ENCODE data around the gene LGALSL.

Gene LGALSL

GRCh38 chr2:64470071-64470470 is 16.1 kb downstream of the LGALSL start:
- no peak for DNase-seq (ENCODE audit: low read depth in 2 of 3, low spot score in 1 of 3)

GRCh38 chr2:64470766-64471295 is 16.9 kb downstream of the LGALSL start:
- DNase-seq (ENCODE audit: low read depth in 2 of 3, low spot score in 1 of 3) = no peak

- DNase-seq (ENCODE audit: low read depth in 2 of 3, low spot score in 1 of 3) = no peak
Measured at GRCh38 chr2:64471600-64471999, 17.6 kb downstream of the LGALSL start.

GRCh38 chr2:64472881-64473280 is 18.9 kb downstream of the LGALSL start:
- no peak for DNase-seq (ENCODE audit: low read depth in 2 of 3, low spot score in 1 of 3)

DNA sequence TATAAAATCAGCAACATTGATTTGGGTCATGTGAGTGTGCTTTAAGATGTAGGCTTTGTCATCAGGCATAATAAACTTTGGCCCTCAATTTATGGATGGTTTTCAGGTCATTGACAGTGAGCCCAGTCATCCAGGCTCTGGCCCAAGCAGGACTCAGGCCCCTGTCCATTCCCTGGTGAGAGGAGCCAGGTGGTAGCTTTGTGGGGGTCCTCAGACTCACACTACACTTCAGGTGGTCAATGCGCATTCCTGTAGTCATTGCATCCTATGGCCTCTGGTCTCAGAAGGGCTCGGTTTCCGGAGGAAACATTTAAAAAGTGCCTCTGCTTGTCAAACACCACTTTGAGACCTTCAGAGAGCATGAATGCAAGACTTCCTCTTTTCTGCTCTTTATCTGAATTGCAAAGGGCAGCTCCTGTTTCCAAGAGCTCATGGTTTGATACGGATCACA is 20.2 kb downstream of the LGALSL start:
- no peak for DNase-seq (ENCODE audit: low read depth in 2 of 3, low spot score in 1 of 3)

DNA sequence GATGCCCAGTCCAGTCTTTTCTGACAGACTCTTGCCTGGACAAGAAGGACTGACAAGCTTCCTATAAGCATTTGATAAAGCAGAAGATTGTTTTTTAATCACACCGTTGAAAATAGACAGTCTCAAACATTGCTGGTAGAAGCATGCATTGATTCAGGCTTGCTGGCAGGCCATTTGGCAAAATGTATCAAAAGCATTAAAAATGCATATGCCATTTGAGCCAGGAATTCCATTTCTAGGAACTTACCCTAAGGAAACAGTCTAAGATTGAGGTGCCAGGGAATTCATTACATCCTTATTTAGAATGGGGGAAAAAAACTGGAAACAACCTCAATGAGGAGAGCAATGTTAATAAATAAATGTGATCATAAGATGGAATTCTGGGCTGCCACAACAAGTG is 20.7 kb downstream of the LGALSL start:
- DNase-seq (ENCODE audit: low read depth in 2 of 3, low spot score in 1 of 3) = no peak

- DNase-seq (ENCODE audit: low read depth in 2 of 3, low spot score in 1 of 3) = no peak
Measured at GRCh38 chr2:64477037-64477436, 23.1 kb downstream of the LGALSL start.

DNA sequence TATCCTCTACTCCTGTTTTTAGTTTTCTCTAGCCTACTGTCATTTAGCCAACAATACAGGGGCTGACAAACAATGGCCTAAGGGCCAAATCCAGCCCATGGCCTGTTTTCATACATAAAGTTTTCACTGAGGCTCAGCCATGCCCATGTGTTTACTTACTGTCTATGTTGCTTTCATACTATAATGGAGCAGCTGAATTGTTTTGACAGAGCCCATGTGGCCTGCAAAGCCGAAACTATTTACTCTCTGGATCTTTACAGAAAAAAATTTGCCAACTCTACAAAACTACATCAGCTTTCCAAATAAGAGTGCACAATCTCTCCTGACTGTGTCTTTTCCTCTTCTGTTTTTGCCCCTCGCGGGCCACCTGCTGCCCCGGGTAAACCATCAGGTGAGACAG is 24.0 kb downstream of the LGALSL start:
- DNase-seq (ENCODE audit: low read depth in 2 of 3, low spot score in 1 of 3) = no peak

GRCh38 chr2:64478502-64479230 is 24.7 kb downstream of the LGALSL start:
- no peak for DNase-seq (ENCODE audit: low read depth in 2 of 3, low spot score in 1 of 3)

GRCh38 chr2:64479259-64480117 is 25.5 kb downstream of the LGALSL start:
- DNase-seq (ENCODE audit: low read depth in 2 of 3, low spot score in 1 of 3) = no peak

DNA sequence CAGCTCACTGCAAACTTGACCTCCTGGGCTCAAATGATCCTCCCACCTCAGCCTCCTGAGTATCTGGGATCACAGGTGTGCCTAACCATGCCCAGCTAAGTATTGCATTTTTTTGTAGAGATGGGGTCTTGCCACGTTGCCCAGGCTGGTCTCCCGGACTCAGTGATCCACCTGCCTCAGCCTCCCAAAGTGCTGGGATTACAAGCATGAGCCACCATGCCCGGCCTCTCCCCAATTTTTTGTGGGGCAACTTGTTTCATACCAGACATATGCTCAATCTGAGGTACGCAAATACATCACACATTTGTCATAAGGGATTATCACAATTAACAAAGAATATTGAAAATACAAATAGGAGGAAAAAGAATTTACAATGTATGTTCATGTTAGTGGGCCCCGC is 27.7 kb downstream of the LGALSL start:
- no peak for DNase-seq (ENCODE audit: low read depth in 2 of 3, low spot score in 1 of 3)

GRCh38 chr2:64482243-64482642 is 28.3 kb downstream of the LGALSL start:
- no peak for DNase-seq (ENCODE audit: low read depth in 2 of 3, low spot score in 1 of 3)

DNA sequence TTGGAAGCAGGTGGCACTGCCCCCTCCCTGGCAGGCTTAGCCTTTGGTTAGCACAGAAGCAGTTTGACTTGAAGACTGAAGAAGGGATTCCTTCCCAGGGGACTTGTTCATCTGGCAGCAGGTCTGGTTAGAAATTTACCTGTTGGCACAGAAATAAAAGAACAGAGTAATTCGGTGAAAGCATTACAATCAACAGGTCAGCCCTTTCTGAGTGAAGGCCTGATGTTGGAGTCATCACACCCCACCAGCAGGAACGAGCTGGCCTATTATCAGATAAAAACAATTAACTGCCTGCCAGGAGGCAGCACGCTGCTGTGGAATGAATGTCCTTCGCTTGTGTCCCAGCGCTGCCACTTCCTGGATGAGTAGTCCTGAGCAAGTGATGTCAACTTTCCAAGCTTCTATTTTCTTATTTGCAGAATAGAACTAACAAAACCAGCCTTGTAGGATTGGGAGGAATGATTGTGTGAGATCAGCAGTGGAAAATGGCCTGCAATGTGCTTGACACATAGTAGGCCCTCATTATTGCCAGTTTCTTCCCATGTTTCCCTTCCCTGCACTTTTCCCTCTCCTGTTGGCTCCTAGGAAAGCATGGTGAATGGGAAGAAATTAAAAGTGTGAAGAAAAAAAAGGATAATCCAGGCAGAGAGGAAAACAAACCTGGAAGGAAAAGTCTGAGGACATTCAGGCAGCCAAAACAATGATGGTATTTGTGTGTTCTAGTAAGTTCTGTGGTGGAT is 29.0 kb downstream of the LGALSL start:
- no peak for DNase-seq (ENCODE audit: low read depth in 2 of 3, low spot score in 1 of 3)

DNA sequence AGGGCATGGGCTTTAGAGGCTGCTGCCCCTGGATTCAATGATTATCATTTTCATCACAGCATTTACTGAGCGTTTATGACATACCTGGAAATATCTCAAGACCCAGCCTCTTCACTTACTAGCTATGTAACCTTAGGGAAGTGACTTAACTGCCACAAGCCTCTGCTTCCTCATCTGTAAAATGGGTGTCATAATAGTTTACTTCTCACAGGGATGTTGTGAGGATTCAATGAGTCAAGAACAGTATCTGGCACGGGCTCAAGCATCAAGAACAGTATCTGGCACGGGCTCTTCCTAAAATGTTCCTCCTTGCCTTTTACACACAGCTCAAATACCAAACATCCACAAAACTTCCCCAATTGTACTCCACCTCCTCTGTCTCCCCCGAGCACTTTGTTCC is 31.4 kb downstream of the LGALSL start:
- no peak for DNase-seq (ENCODE audit: low read depth in 2 of 3, low spot score in 1 of 3)

DNA sequence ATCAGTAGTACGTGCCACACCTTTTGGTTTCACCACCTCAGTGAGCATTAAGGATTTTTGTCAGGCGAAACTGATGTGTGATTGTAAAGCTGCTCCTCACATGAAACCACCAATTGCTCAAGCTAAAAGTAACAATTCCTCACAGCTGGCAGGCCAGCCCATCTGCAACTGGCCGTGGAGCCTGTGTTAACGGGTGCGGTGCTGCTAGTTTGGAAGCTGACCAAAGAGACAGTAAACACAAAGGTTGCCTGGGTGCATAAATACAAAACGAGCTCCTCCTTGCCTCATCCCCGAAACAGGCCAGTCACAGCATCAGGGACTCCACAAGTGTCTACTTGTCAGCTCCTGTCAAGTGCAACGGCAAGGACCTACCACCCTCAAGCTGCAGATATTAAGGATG is 32.0 kb downstream of the LGALSL start:
- DNase-seq (ENCODE audit: low read depth in 2 of 3, low spot score in 1 of 3) = no peak

GRCh38 chr2:64487256-64488049 is 33.5 kb downstream of the LGALSL start:
- no peak for DNase-seq (ENCODE audit: low read depth in 2 of 3, low spot score in 1 of 3)

DNA sequence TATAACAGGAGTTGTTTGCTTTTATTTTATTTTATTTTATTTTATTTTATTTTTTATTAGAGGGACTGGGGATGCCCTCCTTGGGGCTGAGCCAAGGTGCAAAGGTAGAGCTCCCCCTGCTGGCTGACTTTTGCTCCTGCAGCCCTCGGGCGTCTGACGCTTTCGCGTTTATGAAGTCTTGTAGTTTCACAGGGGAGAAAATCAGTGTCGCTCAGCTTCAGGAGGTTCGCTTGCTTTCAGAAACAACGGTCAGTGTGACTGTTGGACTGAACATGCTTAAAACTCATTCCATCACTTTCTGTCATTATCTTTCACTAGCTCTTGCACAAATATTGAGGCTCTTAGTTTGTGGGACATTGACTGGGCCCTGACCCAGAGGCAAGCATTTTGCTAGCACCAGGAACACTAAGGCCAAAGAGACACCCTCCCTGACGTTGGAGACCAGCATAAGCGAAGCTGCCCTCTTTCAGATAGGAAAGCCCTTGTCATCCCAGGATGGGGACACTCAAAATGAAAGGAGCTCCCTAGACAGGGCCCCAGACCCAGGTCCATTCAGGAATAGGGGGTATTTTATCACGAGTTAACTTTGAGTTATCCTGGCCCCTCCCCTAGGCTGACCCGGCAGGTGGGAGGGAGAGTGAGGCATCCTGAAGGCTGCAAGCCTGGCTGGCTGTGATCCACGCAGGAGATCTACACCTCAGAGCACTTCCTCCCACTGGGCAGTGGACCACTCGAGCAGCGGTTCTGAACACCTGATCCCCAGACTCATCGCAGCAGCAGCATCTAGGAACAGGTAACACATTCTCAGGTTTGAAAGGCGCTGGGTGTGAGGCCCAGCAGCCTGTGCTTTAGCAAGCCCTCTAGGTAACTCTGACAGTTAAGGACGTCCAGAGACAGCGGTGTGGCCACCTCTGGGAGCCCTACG is 34.4 kb downstream of the LGALSL start:
- DNase-seq (ENCODE audit: low read depth in 2 of 3, low spot score in 1 of 3) = peak; percentile 57 to 90 (median 65)

DNA sequence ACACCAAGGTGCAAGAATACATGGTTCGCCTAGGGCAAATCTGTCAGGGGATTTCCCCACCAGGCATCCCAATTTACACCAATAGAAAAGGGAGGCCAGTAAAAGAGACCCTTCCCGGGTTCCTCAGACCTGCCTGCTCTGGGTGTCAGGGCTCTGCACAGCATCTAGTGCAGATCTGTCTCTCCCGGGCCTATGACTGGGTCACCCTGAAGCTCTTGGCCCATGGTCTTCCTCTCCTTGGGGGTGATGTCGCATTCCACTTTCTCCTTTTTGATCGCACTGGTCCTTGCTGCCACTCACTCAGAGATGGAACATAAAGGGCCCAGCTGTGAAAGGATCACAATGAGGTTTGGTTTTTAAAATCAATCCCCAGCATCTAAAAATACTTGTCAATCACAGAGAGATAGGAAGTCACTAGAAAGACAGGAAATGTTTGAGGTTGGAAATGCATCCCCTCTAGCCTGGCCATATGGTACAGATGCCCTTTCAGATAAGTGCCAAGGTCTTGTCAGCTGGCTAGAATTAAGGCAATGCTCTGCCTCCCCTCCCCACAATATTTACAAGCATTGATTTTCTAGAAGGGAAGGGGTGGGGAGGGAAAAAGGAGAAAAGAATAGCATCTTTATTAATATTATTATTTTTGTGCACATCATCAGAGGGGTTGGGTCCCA is 35.3 kb downstream of the LGALSL start:
- no peak for DNase-seq (ENCODE audit: low read depth in 2 of 3, low spot score in 1 of 3)

- DNase-seq (ENCODE audit: low read depth in 2 of 3, low spot score in 1 of 3) = no peak
Measured at GRCh38 chr2:64491426-64491825, 37.5 kb downstream of the LGALSL start.

Measured in stimulated activated CD4-positive, alpha-beta T cell treated with anti-CD3 and anti-CD28 coated beads, Interleukin-12 subunit alpha, Interleukin-12 subunit beta, amount 100 ng/mL, for 48 hours (primary cell).